Neural cell (in vitro differentiated cells): ENCODE measurements around the gene PGLYRP1. TPM values are rescaled to one million over a fixed set of nuclear protein-coding genes. Genes with fewer than 3 reads are reported as not detected.

ENCODE experiments used
- H2AFZ ChIP-seq: fragments of 200-600, 300-800 bp; sonication (generic), shearing (Covaris generic); 2 replicates; pipeline ENCODE4 v1.6.0; 2014; ENCODE audit warnings: low read depth, mild to moderate bottlenecking, antibody characterized with exemption, low read length, moderate library complexity
- H3F3A ChIP-seq: fragments of 200-600 bp; shearing (Covaris generic); 2 replicates; pipeline ENCODE4 v1.6.1; 2016; ENCODE audit warnings: mild to moderate bottlenecking, moderate library complexity, mixed read lengths, antibody characterized with exemption, low read length; ENCODE audit not compliant: insufficient read depth, poor library complexity, severe bottlenecking
- H3K27ac ChIP-seq: fragments of 200-600, 300-800 bp; sonication (generic), shearing (Covaris generic); 2 replicates; pipeline ENCODE4 v1.5.1; 2014; ENCODE audit warnings: mild to moderate bottlenecking, low read length, moderate library complexity
- H3K27me3 ChIP-seq: fragments of 300-800, 200-600 bp; sonication (generic), shearing (Covaris generic); 2 replicates; pipeline ENCODE4 v1.6.0; 2014; ENCODE audit warnings: mild to moderate bottlenecking, low read depth, low read length, moderate library complexity; ENCODE audit not compliant: insufficient read depth
- H3K36me3 ChIP-seq: fragments of 300-800, 200-600 bp; sonication (generic), shearing (Covaris generic); 2 replicates; pipeline ENCODE4 v1.5.1; 2014; ENCODE audit warnings: mild to moderate bottlenecking, antibody characterized with exemption, low read length, moderate library complexity; ENCODE audit not compliant: insufficient read depth
- H3K4me2 ChIP-seq: fragments of 300-800, 200-600 bp; sonication (generic), shearing (Covaris generic); 2 replicates; pipeline ENCODE4 v1.6.0; 2014; ENCODE audit warnings: mild to moderate bottlenecking, low read length
- H3K4me3 ChIP-seq: fragments of 300-800, 200-600 bp; sonication (generic), shearing (Covaris generic); 2 replicates; pipeline ENCODE4 v1.5.1; 2014; ENCODE audit warnings: mild to moderate bottlenecking, low read length, moderate library complexity
- H3K79me2 ChIP-seq: fragments of 200-600 bp; shearing (Covaris generic); replicated peaks from 2 replicates; pipeline ENCODE4 v1.6.0; 2014; ENCODE audit warnings: mild to moderate bottlenecking, low read length, moderate library complexity; ENCODE audit not compliant: insufficient read depth
- H3K9ac ChIP-seq: fragments of 300-800, 200-600 bp; sonication (generic), shearing (Covaris generic); 2 replicates; pipeline ENCODE4 v1.6.1; 2016; ENCODE audit warnings: mild to moderate bottlenecking, low read length, mixed read lengths
- H3K9me2 ChIP-seq: fragments of 200-600 bp; shearing (Covaris generic); 2 replicates; pipeline ENCODE4 v1.6.1; 2016; ENCODE audit warnings: mild to moderate bottlenecking, low read length, mixed read lengths; ENCODE audit not compliant: insufficient read depth
- H3K9me3 ChIP-seq: fragments of 200-600, 300-800 bp; sonication (generic), shearing (Covaris generic); 2 replicates; pipeline ENCODE4 v1.6.1; 2016; ENCODE audit warnings: mild to moderate bottlenecking, mixed run types, low read length, moderate library complexity, mixed read lengths
- H4K20me1 ChIP-seq: fragments of 200-600 bp; shearing (Covaris generic); 2 replicates; pipeline ENCODE4 v1.6.1; 2016; ENCODE audit warnings: mild to moderate bottlenecking, mixed run types; ENCODE audit not compliant: insufficient read depth
- EP300 ChIP-seq: fragments of 450-650 bp; conservative IDR thresholded peaks from 2 replicates; pipeline ENCODE4 v1.6.1; 2014; ENCODE audit warnings: antibody characterized with exemption, mild to moderate bottlenecking, moderate library complexity; ENCODE audit not compliant: poor library complexity, severe bottlenecking
- EZH2 ChIP-seq: fragments of 200-600, 300-800 bp; shearing (Covaris generic), sonication (generic); IDR thresholded peaks from 2 replicates; pipeline ENCODE4 v1.6.1; 2014; ENCODE audit warnings: antibody characterized with exemption, low read length, borderline replicate concordance, mild to moderate bottlenecking; ENCODE audit not compliant: insufficient read depth, poor library complexity, severe bottlenecking
- POLR2AphosphoS5 ChIP-seq: IDR thresholded peaks from 2 replicates; pipeline ENCODE4 v1.6.1; 2012
- RAD21 ChIP-seq: fragments of 450-650 bp; conservative IDR thresholded peaks from 2 replicates; pipeline ENCODE4 v1.6.1; 2014; ENCODE audit warnings: antibody characterized with exemption, mild to moderate bottlenecking, moderate library complexity
- SMC3 ChIP-seq: fragments of 450-650 bp; conservative IDR thresholded peaks from 2 replicates; pipeline ENCODE4 v1.6.1; 2014; ENCODE audit warnings: antibody characterized with exemption, mild to moderate bottlenecking, moderate library complexity; ENCODE audit not compliant: poor library complexity
- TAF1 ChIP-seq: IDR thresholded peaks from 2 replicates; pipeline ENCODE4 v1.6.1; 2012; ENCODE audit warnings: low read depth
- polyA plus RNA-seq: library from polyadenylated mRNA; depleted of rRNA; stranded (reverse); fragments of >200 nt; gene quantifications from 2 replicates; pipeline ENCODE4 v1.2.3, GENCODE V29; 2014
- TF ChIP-seq, protein P1 (sequence below): IDR thresholded peaks from 2 replicates; pipeline ENCODE4 v1.6.1; 2012; ENCODE audit warnings: borderline replicate concordance

PGLYRP1 gene
- polyA plus RNA-seq, 1 donor from 2014 or later: not detected

- TF ChIP-seq EP300: no peak
Measured at GRCh38 chr19:45994998-45995714, 27.7 kb downstream of the PGLYRP1 start, which contains the start of gene CCDC61 (continued).

DNA sequence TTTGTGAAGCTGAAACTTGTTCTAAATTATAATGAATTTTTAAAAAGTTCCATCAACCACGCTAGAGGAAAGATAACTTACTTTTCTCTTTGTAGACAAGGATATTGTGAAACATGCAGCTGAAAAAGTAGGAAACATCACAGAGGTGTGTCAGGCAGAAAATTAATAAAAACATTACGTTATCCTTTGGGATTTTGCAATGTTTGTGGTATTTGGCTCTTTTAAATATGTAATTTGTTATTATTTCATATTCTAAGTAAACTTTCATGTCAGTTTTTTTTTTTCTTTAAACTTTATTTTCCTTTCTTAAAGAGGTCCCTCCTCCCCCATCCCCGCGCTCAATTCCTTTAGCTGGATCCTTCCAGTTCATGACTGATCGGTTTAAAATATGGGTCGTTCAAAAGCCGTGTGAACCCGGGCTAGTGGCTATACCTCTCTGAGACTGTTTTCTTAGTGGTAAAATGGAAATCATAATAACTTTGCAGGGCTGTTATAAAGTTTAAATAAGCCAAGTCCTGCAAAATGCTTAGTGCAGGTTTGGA is 28.3 kb downstream of the PGLYRP1 start:
- H3K27ac ChIP-seq: peak overlapping the region; percentile 54
- TF ChIP-seq POLR2AphosphoS5: no peak
- no peak for TF ChIP-seq SMC3
- TF ChIP-seq, protein P1, sequence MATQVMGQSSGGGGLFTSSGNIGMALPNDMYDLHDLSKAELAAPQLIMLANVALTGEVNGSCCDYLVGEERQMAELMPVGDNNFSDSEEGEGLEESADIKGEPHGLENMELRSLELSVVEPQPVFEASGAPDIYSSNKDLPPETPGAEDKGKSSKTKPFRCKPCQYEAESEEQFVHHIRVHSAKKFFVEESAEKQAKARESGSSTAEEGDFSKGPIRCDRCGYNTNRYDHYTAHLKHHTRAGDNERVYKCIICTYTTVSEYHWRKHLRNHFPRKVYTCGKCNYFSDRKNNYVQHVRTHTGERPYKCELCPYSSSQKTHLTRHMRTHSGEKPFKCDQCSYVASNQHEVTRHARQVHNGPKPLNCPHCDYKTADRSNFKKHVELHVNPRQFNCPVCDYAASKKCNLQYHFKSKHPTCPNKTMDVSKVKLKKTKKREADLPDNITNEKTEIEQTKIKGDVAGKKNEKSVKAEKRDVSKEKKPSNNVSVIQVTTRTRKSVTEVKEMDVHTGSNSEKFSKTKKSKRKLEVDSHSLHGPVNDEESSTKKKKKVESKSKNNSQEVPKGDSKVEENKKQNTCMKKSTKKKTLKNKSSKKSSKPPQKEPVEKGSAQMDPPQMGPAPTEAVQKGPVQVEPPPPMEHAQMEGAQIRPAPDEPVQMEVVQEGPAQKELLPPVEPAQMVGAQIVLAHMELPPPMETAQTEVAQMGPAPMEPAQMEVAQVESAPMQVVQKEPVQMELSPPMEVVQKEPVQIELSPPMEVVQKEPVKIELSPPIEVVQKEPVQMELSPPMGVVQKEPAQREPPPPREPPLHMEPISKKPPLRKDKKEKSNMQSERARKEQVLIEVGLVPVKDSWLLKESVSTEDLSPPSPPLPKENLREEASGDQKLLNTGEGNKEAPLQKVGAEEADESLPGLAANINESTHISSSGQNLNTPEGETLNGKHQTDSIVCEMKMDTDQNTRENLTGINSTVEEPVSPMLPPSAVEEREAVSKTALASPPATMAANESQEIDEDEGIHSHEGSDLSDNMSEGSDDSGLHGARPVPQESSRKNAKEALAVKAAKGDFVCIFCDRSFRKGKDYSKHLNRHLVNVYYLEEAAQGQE: no peak
- TF ChIP-seq EZH2: no peak
- peak; percentile 8 for TF ChIP-seq RAD21
- H3K79me2 ChIP-seq: no peaks in the 10 kb centered on the region
- no peaks in the 10 kb centered on the region for H3K27me3 ChIP-seq
- peak overlapping the region; percentile 46 for H3K4me2 ChIP-seq
- H2AFZ ChIP-seq: peak overlapping the region; percentile 17
- H4K20me1 ChIP-seq: no peaks in the 10 kb centered on the region
- peak overlapping the region; percentile 51 for H3K9ac ChIP-seq
- H3K9me2 ChIP-seq: no peaks in the 10 kb centered on the region
- no peaks in the 10 kb centered on the region for H3K36me3 ChIP-seq
- H3K9me3 ChIP-seq: no peaks in the 10 kb centered on the region
- peak overlapping the region; percentile 71 for H3K4me3 ChIP-seq
- H3F3A ChIP-seq: no peaks in the 10 kb centered on the region

- no peaks in the 10 kb centered on the region for H3K36me3 ChIP-seq
- no peak overlapping the region for H2AFZ ChIP-seq
- H3K9me2 ChIP-seq: no peaks in the 10 kb centered on the region
- H3K27ac ChIP-seq: no peak overlapping the region
- H4K20me1 ChIP-seq: no peaks in the 10 kb centered on the region
- H3F3A ChIP-seq: no peaks in the 10 kb centered on the region
- H3K9me3 ChIP-seq: no peaks in the 10 kb centered on the region
- H3K4me2 ChIP-seq: no peak overlapping the region
- TF ChIP-seq EZH2 (no peak), EP300 (no peak), TAF1 (no peak), RAD21 (no peak)
- no peaks in the 10 kb centered on the region for H3K27me3 ChIP-seq
- no peak overlapping the region for H3K9ac ChIP-seq
- H3K4me3 ChIP-seq: no peak overlapping the region
- no peaks in the 10 kb centered on the region for H3K79me2 ChIP-seq
Measured at GRCh38 chr19:45990113-45990728, 32.6 kb downstream of the PGLYRP1 start.
